SU-DHL-6 (cell line): Measurements from ENCODE around the gene MFAP3L.

Source experiments
- H2AFZ ChIP-seq: fragments of 200-600 bp; sonication (generic); 2 replicates; pipeline ENCODE4 v1.6.1; 2014; ENCODE audit warnings: low read depth, mild to moderate bottlenecking, moderate library complexity, mixed read lengths, antibody characterized with exemption, low read length; ENCODE audit not compliant: severe bottlenecking
- H3F3A ChIP-seq: fragments of 200-600 bp; shearing (Covaris generic); 2 replicates; pipeline ENCODE4 v1.6.0; 2016; ENCODE audit warnings: antibody characterized with exemption, mild to moderate bottlenecking; ENCODE audit not compliant: insufficient read depth
- H3K27ac ChIP-seq: fragments of 200-600 bp; sonication (generic); 2 replicates; pipeline ENCODE4 v1.5.1; 2016; ENCODE audit warnings: low read depth, mild to moderate bottlenecking, low read length, moderate library complexity, mixed read lengths
- H3K27me3 ChIP-seq: fragments of 200-600 bp; sonication (generic), shearing (Covaris generic); 2 replicates; pipeline ENCODE4 v1.6.0; 2014; ENCODE audit warnings: mild to moderate bottlenecking, low read length
- H3K36me3 ChIP-seq: fragments of 200-600 bp; sonication (generic); 2 replicates; pipeline ENCODE4 v1.6.1; 2014; ENCODE audit warnings: mild to moderate bottlenecking, low read length, mixed read lengths
- H3K4me2 ChIP-seq: fragments of 300-600, 200-600 bp; shearing (Covaris generic), sonication (generic); 2 replicates; pipeline ENCODE4 v1.6.0; 2014; ENCODE audit warnings: low read length, low read depth, mild to moderate bottlenecking; ENCODE audit not compliant: poor library complexity, severe bottlenecking
- H3K4me3 ChIP-seq: fragments of 200-600 bp; sonication (generic); 2 replicates; pipeline ENCODE4 v1.5.1; 2014; ENCODE audit warnings: antibody characterized with exemption, low read length, mild to moderate bottlenecking, mixed read lengths; ENCODE audit not compliant: insufficient read depth, poor library complexity, severe bottlenecking
- H3K79me2 ChIP-seq: fragments of 200-600 bp; sonication (generic); 2 replicates; pipeline ENCODE4 v1.6.1; 2014; ENCODE audit warnings: mild to moderate bottlenecking, low read length, moderate library complexity; ENCODE audit not compliant: insufficient read depth
- H3K9ac ChIP-seq: fragments of 200-600 bp; sonication (generic); 2 replicates; pipeline ENCODE4 v1.7.0; 2014; ENCODE audit warnings: mild to moderate bottlenecking, low read length
- H3K9me2 ChIP-seq: fragments of 200-600 bp; sonication (generic); replicated peaks from 2 replicates; pipeline ENCODE4 v1.6.1; 2014; ENCODE audit warnings: low read length; ENCODE audit not compliant: insufficient read depth
- H3K9me3 ChIP-seq: fragments of 200-600 bp; sonication (generic); 2 replicates; pipeline ENCODE4 v1.6.1; 2014; ENCODE audit warnings: low read length, mixed read lengths; ENCODE audit not compliant: insufficient read depth
- H4K20me1 ChIP-seq: fragments of 200-600 bp; sonication (generic); 2 replicates; pipeline ENCODE4 v1.6.1; 2014; ENCODE audit warnings: low read depth, mild to moderate bottlenecking, antibody characterized with exemption, low read length, moderate library complexity, mixed read lengths
- CTCF ChIP-seq: fragments of 200-600 bp; sonication (generic); IDR thresholded peaks from one replicate; pipeline ENCODE4 v1.5.1; 2017; ENCODE audit warnings: antibody characterized with exemption, mild to moderate bottlenecking, low read length, moderate library complexity; ENCODE audit not compliant: insufficient read depth, poor library complexity, severe bottlenecking
- EZH2phosphoT487 ChIP-seq: fragments of 200-600 bp; sonication (generic), shearing (Covaris generic); conservative IDR thresholded peaks from 2 replicates; pipeline ENCODE4 v1.6.1; 2018; ENCODE audit warnings: mild to moderate bottlenecking, antibody characterized with exemption, low read length, moderate library complexity, mixed read lengths

The MFAP3L gene

DNA sequence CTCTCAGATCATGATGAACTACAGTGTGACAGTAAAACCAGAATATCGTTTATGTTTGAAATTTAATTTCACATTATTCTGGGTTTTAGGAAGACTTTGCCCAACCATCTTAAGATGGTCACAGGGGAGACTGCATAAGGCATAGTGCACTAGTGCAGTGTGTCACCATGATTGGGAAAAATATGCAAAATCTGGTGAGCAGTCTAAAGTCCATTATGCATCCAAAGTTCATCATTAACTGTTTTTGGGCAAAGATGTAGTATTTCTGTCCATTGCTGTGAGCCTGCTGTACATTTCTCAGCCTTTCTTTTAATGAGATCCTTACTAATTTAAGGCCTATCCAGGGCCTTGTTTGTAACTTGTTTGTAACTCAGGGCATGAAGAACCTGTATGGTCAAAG lies 11.3 kb upstream of the MFAP3L start:
- H3F3A ChIP-seq, result no peaks in the 10 kb centered on the region
- TF ChIP-seq EZH2phosphoT487, result no peak
- TF ChIP-seq CTCF, result no peak
- H3K9me3 ChIP-seq, result no peaks in the 10 kb centered on the region

GRCh38 chr4:170035845-170036244 lies 9.7 kb upstream of the MFAP3L start:
- no peak overlapping the region for H3K9ac ChIP-seq
- H4K20me1 ChIP-seq, result no peaks in the 10 kb centered on the region
- H3K9me2 ChIP-seq, result no peaks in the 10 kb centered on the region
- H3K36me3 ChIP-seq, result no peaks in the 10 kb centered on the region
- H2AFZ ChIP-seq, result no peak overlapping the region
- no peaks in the 10 kb centered on the region for H3F3A ChIP-seq
- H3K9me3 ChIP-seq, result no peaks in the 10 kb centered on the region
- no peak overlapping the region for H3K27ac ChIP-seq
- H3K79me2 ChIP-seq, result no peaks in the 10 kb centered on the region
- H3K27me3 ChIP-seq, result no peaks in the 10 kb centered on the region
- H3K4me2 ChIP-seq, result no peak overlapping the region
- no peak for TF ChIP-seq CTCF
- TF ChIP-seq EZH2phosphoT487, result no peak
- no peak overlapping the region for H3K4me3 ChIP-seq

More for the DNA sequence above, 11.3 kb upstream of the MFAP3L start:
- Histone ChIP-seq H2AFZ (no peak overlapping the region), H3K36me3 (no peaks in the 10 kb centered on the region), H3K27ac (no peak overlapping the region), H3K9me2 (no peaks in the 10 kb centered on the region), H3K79me2 (no peaks in the 10 kb centered on the region), H3K9ac (no peak overlapping the region), H3K27me3 (no peaks in the 10 kb centered on the region), H3K4me3 (no peak overlapping the region), H4K20me1 (no peaks in the 10 kb centered on the region), H3K4me2 (no peak overlapping the region)

DNA sequence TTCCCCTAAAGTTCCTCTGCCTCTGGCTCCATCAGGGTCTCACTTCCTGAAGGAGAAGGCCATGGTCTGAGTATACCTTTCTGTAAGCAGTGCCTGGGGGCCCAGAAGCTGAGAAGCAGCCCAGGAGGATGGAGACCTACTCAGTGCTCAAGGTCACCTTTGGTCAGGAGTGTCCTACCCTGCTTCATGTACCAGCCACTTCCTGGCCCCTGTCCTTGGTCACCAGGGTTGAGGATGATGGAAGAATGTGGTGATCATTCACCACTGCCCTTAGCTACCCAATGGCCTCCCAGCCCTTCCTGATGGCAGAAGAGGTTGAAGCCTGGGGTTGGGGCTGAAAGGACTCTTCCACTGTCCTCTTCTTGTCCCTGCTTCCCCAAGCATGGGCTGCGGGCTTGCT lies 9.0 kb upstream of the MFAP3L start:
- no peak overlapping the region for H3K27ac ChIP-seq
- no peaks in the 10 kb centered on the region for H3K36me3 ChIP-seq
- H3K4me2 ChIP-seq, result no peak overlapping the region
- no peak overlapping the region for H3K4me3 ChIP-seq
- H2AFZ ChIP-seq, result no peak overlapping the region
- no peaks in the 10 kb centered on the region for H4K20me1 ChIP-seq
- no peak overlapping the region for H3K9ac ChIP-seq
- no peaks in the 10 kb centered on the region for H3F3A ChIP-seq
- H3K9me2 ChIP-seq, result no peaks in the 10 kb centered on the region
- H3K9me3 ChIP-seq, result no peaks in the 10 kb centered on the region
- no peak for TF ChIP-seq CTCF
- no peak for TF ChIP-seq EZH2phosphoT487
- H3K27me3 ChIP-seq, result no peaks in the 10 kb centered on the region
- H3K79me2 ChIP-seq, result no peaks in the 10 kb centered on the region
